ENCODE results near the gene RGS9.
"Not testable (repeated sequence)": the region's sequence is repeated elsewhere in the genome, so short reads cannot be mapped to it uniquely, and the experiment has no call there.

The RGS9 gene

DNA sequence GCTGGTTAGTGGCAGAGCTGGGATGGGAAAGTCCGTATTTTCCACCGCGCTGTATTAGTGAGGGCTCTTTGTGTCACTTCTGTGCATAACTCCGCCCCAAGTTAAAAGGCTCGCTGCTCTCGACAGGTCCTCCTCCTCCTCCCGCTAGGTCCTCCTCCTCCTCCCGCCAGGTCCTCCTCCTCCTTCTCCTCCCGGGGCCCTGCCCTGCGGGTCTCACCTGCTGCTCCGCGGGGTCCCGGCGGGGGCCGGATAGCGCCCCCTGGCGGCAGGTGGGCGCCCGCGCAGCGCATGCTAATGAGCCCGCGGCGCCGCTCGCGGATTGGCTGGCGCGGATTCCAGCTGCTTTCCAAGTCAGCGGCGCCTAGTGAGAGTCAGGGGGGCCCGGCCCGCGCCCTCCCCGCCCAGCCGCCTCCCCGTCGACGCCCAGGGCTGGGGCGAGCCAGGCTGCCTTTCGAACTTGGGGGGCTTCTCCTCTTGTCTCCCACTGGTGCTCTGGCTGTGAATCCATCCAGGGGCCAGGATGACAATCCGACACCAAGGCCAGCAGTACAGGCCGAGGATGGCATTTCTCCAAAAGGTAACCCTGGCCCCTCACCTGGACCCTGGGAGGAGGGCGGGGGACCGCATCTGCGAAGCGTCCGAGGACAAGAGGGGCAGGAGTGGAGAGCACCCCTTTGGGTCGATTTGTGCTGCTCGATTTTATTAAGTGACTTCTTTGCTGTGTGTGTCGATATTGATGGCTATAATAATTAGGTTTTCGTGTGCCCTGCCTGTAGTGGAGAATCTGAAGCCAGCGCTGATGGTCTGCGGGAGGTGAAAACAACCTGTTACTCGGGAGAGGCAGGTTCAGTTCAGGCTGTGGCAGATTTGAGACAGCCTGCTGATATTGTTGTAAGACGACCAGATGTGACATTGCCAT lies at the start of gene RGS9:
TSS of gene RGS9 (plus strand) at position 350 of the 919 bp plus-strand sequence. CDS start at position 521, 171 bp downstream.
- peak; percentile 80 for DNase-seq

DNA sequence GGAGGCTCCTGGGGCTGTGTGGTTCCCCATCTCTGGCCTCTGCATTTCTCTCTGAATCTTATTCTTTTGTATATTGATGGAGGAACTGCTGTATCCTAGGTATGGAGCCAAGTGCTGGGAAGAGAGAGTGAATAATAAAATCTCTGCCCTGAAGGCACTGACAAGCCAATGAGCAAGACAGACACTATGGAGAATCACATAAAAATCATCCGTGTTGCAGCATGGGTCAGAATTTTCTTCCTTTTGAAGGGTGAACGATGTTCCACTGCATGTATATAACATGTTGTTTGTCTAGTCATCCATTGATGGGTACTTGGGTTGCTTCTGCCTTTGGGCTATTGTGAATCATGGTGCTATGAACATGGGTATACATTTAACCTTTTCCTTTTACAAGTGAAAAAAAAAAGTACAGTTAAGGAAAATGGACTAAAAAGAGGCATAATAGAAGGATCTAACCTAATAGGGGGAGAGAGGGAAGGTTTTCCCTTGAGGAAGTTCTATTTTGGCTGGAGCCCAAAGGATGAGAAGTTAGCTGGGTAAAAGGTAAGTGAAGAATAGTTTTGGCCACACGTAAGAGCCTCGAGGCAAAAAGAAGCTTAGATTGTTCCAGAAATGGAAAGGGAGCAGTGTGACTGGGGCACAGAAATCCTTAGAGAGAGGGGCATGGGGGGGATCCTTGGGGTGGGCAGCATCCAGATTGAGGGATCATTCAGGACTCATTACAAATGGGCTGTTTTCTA lies 48.4 kb upstream of the RGS9 start:
- DNase-seq = no peak

DNA sequence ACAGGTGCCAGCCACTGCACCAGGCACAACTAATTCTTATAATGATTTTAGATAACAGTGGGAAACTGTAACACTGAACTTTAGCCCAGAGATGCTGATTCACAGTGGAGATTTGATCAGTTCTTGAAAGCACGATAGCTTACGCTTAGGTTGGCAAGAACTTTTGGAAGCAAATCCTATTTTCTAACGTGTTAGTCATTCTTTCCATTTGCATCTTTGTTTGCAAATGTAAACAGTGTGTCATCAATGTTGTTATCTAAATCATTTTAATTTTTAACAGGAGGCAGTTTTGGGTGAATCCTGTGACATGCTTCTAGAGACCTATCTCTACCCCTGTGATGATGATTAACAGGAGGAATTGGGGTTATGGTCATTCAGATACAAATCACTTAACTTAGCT lies 44.9 kb upstream of the RGS9 start:
- DNase-seq = no peak

DNA sequence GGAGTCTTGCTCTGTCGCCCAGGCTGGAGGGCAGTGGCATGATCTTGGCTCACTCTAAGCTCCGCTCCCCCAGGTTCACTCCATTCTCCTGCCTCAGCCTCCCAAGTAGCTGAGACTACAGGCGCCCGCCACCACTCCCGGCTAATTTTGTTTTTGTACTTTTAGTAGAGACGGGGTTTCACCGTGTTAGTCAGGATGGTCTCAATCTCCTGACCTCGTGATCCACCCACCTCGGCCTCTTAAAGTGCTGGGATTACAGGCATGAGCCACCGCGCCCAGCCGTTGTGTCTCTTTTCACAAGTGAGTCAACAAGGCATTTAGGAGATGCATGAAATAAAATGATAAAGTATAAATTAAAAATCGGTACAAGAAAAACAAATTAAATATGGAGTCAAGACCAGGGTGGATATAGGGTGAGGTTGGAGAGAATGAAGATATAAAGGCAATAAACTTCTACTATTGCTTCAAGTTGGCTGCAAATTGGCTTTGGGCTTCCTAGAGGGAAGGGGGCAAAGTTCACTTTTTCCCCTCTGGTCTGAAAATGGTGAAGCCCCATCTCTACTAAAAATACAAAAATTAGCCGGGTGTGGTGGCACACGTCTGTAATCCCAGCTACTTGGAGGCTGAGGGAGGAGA lies 44.3 kb upstream of the RGS9 start:
- not testable (repeated sequence) for DNase-seq

DNA sequence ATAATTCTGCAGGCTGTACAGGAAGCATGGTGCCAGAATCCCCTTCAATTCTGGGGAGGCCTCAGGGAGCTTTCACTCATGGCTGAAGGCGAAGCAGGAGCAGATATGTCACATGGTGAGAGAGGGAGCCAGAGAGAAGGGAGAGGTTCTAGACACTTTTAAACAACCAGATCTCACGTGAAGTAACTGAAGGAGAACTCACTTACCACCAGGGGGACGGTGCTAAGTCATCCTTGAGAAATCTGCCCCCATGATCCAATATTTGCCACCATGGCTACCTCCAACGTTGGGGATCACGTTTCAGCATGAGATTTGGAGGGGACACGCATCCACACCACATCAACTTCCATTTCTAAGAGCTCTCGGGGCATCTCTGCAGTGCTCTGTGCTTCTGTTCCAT lies 43.2 kb upstream of the RGS9 start:
- no peak for DNase-seq

DNA sequence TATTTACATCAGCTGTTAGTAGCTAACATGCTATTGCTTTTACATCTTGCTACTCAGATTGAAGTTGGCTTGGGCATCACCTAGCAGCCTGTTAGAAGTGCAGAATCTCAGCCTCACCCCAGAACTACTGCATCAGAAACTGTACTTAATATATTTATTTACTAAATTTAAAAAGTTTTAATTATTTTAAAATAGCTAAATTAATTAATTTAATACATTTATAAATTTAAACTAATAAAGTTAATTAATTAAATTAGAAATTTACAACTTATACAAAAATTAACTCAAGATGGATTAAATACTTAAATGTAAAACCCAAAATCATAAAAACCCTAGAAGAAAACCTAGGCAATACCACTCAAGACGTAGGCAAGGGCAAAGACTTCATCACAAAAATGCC lies 41.7 kb upstream of the RGS9 start:
- DNase-seq = no peak

DNA sequence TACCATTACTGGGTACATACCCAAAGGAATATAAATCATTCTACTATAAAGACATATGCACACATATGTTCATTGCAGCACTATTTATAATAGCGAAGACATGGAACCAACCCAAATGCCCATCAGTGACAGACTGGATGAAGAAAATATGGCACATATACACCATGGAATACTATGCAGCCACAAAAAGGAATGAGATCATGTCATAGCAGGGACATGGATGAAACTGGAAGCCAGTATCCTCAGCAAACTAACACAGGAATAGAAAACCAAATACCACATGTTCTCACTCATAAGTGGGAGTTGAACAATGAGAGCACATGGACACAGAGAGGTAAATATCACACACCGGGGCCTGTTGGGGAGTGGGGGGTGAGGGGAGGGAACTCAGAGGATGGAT lies 40.8 kb upstream of the RGS9 start:
- not testable (repeated sequence) for DNase-seq

DNA sequence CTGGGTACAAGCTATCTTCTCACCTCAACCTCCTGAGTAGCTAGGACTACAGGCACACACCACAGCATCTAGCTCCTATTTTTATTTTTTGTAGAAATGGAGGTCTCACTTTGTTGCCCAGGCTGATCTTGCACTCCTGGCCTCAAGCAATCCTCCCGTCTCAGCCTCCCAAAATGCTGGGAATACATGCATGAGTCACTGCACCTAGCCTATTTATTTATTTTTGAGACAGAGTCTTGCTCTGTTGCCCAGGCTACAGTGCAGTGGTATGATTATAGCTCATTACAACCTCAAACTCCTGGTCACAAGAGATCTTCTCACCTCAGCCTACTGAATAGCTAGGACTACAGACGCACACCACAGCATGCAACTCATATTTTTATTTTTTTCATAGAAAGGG lies 40.1 kb upstream of the RGS9 start:
- DNase-seq = no peak

DNA sequence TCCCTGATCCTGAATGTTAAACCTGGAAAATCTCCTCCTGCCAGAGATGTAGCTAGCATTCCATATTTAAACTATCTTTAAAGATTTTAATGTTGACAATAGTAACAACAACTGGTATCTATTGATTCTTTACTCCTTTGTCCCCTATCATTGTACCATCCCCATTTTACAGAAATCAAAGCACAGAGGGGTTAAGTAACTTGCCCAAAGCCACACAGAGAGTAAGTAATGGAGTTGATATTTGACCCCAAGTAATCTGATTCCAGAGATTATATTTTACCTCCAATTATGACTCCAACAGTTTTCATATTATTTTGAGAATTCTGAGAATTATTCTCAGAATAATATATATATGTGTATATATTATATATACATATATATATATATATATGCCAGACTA lies 37.7 kb upstream of the RGS9 start:
- DNase-seq = no peak

DNA sequence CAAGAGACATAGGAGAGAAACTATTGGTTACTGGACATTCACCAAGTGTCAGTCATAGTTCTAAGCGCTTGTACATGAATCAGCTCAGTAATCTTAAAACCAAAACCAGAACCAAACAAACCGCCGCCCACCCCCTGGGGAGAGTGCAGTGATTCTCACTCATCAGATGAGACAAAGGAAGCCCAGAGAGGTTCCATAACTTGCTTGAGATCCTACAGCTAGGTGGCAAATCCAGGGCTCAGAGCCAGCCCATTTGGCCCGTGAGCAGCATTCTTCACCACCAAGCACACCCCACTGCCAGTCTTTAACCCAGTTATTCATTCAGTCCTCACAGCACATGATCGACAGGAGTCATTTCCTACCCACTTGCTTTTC lies 37.2 kb upstream of the RGS9 start:
- DNase-seq = peak; percentile 44

DNA sequence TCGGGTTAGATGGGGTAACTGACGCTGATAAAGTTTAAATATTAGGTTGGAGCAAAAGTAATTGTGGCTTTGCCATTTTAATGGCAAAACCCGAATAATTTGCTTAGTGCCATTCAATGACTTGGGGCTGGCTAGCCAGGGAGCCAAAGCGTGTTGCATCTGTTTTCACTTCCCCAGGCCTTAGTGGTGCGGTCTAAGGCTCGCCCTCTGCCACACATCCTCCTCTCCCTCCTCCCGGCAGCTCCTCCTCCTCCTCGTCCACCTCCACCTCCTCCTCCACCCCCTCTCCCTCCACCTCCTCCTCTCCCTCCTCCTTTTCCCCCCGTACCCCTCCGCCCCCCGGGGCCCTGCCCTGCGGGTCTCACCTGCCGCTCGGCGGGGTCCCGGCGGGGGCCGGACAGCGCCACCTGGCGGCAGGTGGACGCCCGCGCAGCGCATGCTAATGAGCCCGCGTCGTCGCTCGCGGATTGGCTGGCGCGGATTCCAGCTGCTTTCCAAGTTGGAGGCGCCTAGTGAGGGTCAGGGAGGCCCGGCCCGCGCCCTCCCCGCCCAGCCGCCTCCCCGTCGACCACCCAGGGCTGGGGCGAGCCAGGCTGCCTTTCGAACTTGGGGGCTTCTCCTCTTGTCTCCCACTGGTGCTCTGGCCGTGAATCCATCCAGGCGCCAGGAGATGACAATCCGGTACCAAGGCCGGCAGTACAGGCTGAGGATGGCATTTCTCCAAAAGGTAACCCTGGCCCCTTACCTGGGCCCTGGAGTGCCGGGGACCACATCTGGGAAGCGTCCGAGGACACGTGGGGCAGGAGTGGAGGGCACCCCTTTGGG lies 36.6 kb upstream of the RGS9 start:
- DNase-seq = peak; percentile 79

DNA sequence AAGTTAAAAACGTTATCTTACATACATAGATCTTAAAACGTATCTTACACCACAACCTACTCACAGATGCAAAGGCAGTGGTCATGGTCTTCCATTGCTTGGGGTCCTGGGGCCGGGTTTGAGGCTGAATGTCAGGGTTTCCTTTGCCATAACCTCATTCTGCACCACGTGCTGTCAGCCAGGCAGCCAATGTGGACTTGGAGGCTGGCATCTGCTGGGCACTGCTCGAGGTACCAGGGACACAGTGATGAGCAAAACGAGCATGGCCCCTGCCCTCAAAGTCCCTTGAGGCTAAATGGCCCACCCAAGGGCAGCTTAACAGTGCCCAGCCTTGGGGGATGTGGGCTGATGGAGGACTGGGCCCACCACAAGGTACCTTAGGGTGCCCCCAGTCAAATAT lies 35.8 kb upstream of the RGS9 start:
- no peak for DNase-seq

DNA sequence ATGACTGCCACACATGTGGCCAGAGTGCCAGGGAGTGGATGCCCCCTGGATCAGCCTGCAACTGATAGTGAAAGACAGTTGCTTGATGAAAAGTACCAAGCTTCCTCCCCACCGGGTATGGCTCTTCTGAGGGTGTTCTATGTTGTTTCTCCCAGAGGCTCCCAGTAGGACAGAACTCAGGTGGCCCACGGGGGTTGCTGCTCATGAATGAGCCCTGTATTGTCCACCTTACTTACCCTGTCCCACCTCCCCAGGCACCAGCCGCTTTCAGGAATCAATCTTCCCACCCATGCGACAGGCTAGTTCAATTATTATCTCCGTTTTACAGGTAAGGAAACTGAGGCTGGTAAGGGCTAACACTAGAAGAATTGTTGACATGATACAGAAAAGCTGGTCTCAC lies 34.9 kb upstream of the RGS9 start:
- DNase-seq = no peak

DNA sequence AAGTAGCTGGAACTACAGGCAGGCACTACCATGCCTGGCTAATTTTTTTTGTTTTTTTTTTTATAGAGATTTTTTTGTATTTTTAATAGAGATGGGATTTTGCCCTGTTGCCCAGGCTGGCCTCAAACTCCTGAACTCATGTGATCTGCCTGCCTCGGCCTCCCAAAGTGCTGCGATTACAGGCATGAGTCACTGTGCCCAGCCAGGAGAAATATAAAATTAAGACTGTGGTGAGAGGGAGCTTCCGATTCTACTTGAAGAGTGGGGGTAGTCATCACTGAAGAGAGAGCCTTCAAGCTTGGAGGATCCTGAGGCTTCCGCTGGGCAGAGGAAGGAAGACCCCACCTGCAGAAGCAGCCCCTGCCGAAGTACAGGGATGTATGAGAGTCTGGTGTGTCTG lies 34.4 kb upstream of the RGS9 start:
- DNase-seq = no peak

DNA sequence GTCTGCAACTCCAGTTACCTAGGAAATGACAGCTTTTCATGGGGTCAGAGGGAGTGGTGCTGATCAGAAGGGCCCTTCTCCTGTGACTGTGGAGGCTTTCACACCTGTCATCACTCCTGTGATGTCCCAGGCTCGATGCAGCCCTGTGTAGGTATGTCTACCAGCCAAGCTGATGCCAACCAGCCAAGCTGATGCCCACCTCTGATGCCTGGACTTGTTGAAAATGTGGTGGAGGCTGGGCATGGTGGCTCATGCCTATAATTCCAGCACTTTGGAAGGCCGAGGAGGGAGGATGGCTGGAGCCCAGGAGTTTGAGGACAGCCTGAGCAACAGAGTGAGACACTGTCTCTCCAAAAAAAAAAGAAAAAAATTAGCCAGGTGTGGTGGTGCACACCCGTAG lies 33.7 kb upstream of the RGS9 start:
- no peak for DNase-seq

DNA sequence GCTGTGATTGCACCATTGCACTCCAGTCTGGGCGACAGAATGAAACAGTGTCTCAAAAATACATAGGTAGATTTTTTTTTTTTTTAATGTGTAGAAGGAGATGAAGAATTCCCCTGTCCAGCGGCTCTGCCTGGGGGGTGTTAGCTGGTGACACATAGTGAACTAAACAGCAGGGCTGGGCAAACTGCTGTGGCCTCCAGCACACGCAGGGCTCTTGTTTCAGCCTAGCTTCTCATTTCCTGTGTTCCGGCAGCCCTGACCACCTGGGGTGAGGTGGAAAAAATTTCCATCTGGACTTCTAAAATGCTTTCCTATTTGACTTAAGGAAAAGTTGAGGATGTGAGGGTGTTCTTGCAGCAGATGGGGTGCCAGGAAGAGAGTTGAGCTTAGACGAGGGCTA lies 33.3 kb upstream of the RGS9 start:
- DNase-seq = no peak

DNA sequence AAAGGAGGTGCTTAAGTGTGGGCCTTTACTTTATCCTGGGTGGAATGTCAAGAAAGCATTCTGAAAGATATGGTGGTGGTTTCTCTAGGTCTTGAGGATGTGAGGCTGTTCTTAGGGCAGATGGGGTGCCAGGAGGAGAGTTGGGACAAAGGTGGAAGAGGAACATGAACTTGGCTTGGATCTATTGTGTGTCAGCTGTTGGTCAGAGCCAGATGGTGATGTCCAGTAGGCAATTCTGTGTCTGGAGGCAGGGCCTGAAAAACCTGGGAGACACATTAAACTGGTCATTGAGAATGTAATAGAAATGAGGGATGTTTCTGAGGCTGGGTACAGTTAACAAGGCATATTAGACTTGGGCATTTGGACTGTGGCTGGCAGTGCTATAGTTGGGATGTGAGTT lies 32.6 kb upstream of the RGS9 start:
- no peak for DNase-seq

DNA sequence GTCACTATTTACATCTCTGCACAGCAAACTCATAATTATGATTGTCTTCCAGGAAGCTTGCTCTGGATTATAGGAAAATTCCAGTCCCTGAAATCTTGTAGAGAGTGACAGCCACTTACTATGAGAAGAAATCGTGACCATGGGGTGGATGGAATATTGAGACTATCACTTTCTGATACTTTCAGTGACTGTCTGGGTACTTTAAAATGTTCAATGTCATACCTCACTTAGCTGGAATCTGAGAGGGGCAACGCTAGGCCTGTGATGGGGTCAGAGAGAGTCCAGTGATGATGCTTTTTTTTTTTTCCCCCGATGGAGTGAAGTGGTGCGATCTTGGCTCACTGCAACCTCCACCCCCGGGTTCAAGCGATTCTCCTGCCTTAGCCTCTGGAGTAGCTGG lies 32.2 kb upstream of the RGS9 start:
- no peak for DNase-seq

DNA sequence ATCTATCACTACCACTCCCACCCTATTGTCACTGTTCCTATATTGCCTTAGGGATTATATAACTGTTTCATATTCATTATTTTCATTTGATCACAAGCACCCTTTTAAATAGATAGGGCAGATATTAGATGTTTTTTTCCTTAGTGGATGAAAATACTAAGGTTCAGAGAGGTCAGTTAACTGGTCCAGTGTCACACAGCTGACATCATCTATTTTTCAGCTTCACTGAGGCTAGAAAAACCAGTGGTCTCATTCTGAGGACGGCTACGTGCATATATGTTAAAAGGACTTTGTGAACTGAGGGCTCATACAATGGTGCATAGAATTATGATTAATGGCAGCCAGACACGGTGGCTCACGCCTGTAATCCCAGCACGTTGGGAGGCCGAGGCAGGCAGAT lies 29.0 kb upstream of the RGS9 start:
- no peak for DNase-seq

DNA sequence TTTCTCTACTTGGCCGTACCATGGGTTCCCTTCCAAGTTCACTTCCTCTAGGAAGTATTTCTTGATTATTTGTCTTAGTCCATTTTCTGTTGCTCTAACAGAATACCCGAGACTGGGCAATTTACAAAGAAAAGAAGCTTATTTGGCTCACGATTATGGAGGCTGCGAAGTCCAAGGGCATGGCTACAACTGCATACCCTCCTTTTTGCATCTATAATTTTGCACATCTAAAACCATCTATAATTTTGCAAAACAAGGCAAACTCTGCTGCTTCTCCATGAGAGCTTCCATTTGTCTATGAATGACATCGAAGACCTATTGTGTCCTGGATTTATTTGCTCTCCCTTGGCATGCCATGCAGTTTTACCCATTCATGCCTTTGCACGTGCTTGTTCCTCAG lies 27.6 kb upstream of the RGS9 start:
- no peak for DNase-seq

DNA sequence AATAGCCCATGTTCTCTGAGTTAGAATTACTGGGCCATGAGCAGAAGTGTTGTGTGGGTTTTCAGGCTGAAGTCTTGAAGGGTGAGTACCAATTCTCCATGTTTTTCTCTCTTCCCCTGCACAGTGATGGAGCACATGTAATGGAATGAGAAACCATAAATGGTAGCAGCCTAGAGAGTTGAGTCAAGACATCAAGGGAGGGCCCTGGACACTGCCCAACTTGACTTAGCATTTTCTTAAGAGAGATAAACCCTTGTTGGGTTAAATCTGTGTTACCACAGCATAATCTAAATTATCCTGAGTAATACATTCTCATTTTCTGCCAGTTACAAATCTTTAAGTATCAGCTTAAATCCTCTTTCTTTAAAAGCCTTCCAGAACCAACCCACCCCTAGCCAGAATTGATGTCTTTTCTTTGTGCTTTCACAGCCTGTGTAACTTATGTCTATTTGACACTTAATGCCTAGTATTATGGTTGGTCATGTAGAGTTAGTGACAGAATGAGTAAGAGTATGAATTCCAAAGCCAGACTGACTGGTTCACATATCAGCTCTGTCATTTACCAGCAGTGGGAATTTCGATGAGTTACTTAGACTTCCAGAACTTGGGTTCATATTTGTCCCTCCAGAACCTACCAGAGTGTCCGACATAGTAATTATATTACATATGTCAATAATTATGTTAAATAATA lies 27.0 kb upstream of the RGS9 start:
- DNase-seq = no peak

DNA sequence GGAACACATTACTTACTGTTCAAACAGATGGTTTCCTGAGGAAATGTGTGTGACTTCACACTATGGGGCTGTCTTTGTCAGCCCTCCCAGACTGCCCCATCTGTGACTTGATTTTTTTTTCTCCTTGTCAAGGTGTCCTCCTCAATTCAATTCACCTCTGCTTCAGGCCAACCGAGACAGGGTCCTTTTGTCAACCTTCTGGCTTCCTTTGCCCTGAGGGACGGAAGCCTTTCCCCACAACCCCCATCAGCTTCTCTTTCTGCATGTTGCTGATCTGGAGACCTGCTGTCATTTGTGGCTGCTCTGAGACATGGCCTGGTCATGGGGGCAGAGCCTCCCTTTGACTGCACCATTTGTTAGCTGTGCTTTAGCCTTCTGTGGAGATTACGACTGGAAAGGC lies 21.3 kb upstream of the RGS9 start:
- no peak for DNase-seq
